HEK293 (cell line): ENCODE results near the gene ZNF358.

Experiments used
- FEZF1 ChIP-seq: fragments of 450-650 bp; formaldehyde crosslinking; IDR thresholded peaks from 2 replicates; pipeline ENCODE4 v1.5.1; 2016; ENCODE audit warnings: missing biosample characterization, missing genetic modification characterization
- GLIS2 ChIP-seq: fragments of 450-650 bp; formaldehyde crosslinking; IDR thresholded peaks from 2 replicates; pipeline ENCODE4 v1.5.1; 2016; ENCODE audit warnings: missing biosample characterization, missing genetic modification characterization
- HOXD13 ChIP-seq: sonication (generic); formaldehyde crosslinking; IDR thresholded peaks from 2 replicates; pipeline ENCODE4 v1.8.0; 2022; ENCODE audit warnings: missing genetic modification reagents, borderline replicate concordance
- KLF8 ChIP-seq: fragments of 450-650 bp; formaldehyde crosslinking; IDR thresholded peaks from 2 replicates; pipeline ENCODE4 v1.5.1; 2016; ENCODE audit warnings: missing biosample characterization, missing genetic modification characterization
- KLF9 ChIP-seq: fragments of 450-650 bp; formaldehyde crosslinking; IDR thresholded peaks from 2 replicates; pipeline ENCODE4 v1.5.1; 2016; ENCODE audit warnings: missing biosample characterization, missing genetic modification characterization, low read depth
- MZF1 ChIP-seq: fragments of 450-650 bp; formaldehyde crosslinking; IDR thresholded peaks from 2 replicates; pipeline ENCODE4 v1.5.1; 2017; ENCODE audit warnings: missing biosample characterization, missing genetic modification characterization, borderline replicate concordance
- OSR2 ChIP-seq: fragments of 450-650 bp; formaldehyde crosslinking; IDR thresholded peaks from 2 replicates; pipeline ENCODE4 v1.5.1; 2016; ENCODE audit warnings: missing biosample characterization, missing genetic modification characterization
- SCRT2 ChIP-seq: fragments of 450-650 bp; formaldehyde crosslinking; IDR thresholded peaks from 2 replicates; pipeline ENCODE4 v1.5.1; 2016; ENCODE audit warnings: missing biosample characterization, missing genetic modification characterization
- SP2 ChIP-seq: fragments of 450-650 bp; formaldehyde crosslinking; IDR thresholded peaks from 2 replicates; pipeline ENCODE4 v1.5.1; 2016; ENCODE audit warnings: missing biosample characterization, missing genetic modification characterization
- SP3 ChIP-seq: fragments of 450-650 bp; formaldehyde crosslinking; IDR thresholded peaks from 2 replicates; pipeline ENCODE4 v1.5.1; 2016; ENCODE audit warnings: missing biosample characterization, missing genetic modification characterization
- SP7 ChIP-seq: fragments of 450-650 bp; formaldehyde crosslinking; IDR thresholded peaks from 2 replicates; pipeline ENCODE4 v1.5.1; 2016; ENCODE audit warnings: missing biosample characterization, missing genetic modification characterization
- TRIM28 ChIP-seq: IDR thresholded peaks from 2 replicates; pipeline ENCODE4 v1.6.1; 2011; ENCODE audit warnings: low read length, control low read depth, borderline replicate concordance
- YY2 ChIP-seq: fragments of 450-650 bp; formaldehyde crosslinking; IDR thresholded peaks from 2 replicates; pipeline ENCODE4 v1.5.1; 2016; ENCODE audit warnings: missing biosample characterization, missing genetic modification characterization
- ZBTB1 ChIP-seq: fragments of 450-650 bp; formaldehyde crosslinking; IDR thresholded peaks from 2 replicates; pipeline ENCODE4 v1.5.1; 2016; ENCODE audit warnings: missing biosample characterization, missing genetic modification characterization
- ZBTB20 ChIP-seq: fragments of 450-650 bp; formaldehyde crosslinking; IDR thresholded peaks from 2 replicates; pipeline ENCODE4 v1.5.1; 2016; ENCODE audit warnings: missing biosample characterization, missing genetic modification characterization
- ZBTB21 ChIP-seq: fragments of 450-650 bp; formaldehyde crosslinking; IDR thresholded peaks from 2 replicates; pipeline ENCODE4 v1.5.1; 2017; ENCODE audit warnings: missing biosample characterization, missing genetic modification characterization
- ZFHX2 ChIP-seq: fragments of 450-650 bp; formaldehyde crosslinking; conservative IDR thresholded peaks from 2 replicates; pipeline ENCODE4 v1.5.1; 2016; ENCODE audit warnings: missing biosample characterization, missing genetic modification characterization
- ZNF133 ChIP-seq: fragments of 450-650 bp; formaldehyde crosslinking; IDR thresholded peaks from 2 replicates; pipeline ENCODE4 v1.5.1; 2016; ENCODE audit warnings: missing biosample characterization, missing genetic modification characterization
- ZNF174 ChIP-seq: fragments of 450-650 bp; formaldehyde crosslinking; IDR thresholded peaks from 2 replicates; pipeline ENCODE4 v1.5.0; 2017; ENCODE audit warnings: missing biosample characterization, mild to moderate bottlenecking, missing genetic modification characterization
- ZNF184 ChIP-seq: fragments of 450-650 bp; IDR thresholded peaks from 2 replicates; pipeline ENCODE4 v1.5.1; 2018; ENCODE audit warnings: missing biosample characterization, mild to moderate bottlenecking, missing genetic modification characterization
- ZNF23 ChIP-seq: fragments of 450-650 bp; formaldehyde crosslinking; IDR thresholded peaks from 2 replicates; pipeline ENCODE4 v1.5.1; 2016; ENCODE audit warnings: missing biosample characterization, missing genetic modification characterization, borderline replicate concordance
- ZNF24 ChIP-seq: fragments of 450-650 bp; formaldehyde crosslinking; IDR thresholded peaks from 2 replicates; pipeline ENCODE4 v1.5.1; 2016; ENCODE audit warnings: missing biosample characterization, missing genetic modification characterization
- ZNF324 ChIP-seq: fragments of 450-650 bp; formaldehyde crosslinking; IDR thresholded peaks from 2 replicates; pipeline ENCODE4 v1.5.1; 2016; ENCODE audit warnings: missing biosample characterization, missing genetic modification characterization
- ZNF341 ChIP-seq: fragments of 450-650 bp; formaldehyde crosslinking; IDR thresholded peaks from 2 replicates; pipeline ENCODE4; 2016; ENCODE audit warnings: low read depth, missing biosample characterization, missing genetic modification characterization
- ZNF366 ChIP-seq: fragments of 450-650 bp; formaldehyde crosslinking; conservative IDR thresholded peaks from 2 replicates; pipeline ENCODE4 v1.5.1; 2016; ENCODE audit warnings: missing biosample characterization, missing genetic modification characterization
- ZNF521 ChIP-seq: fragments of 450-650 bp; formaldehyde crosslinking; IDR thresholded peaks from 2 replicates; pipeline ENCODE4 v1.5.1; 2017; ENCODE audit warnings: missing biosample characterization, mild to moderate bottlenecking, missing genetic modification characterization
- ZNF623 ChIP-seq: fragments of 450-650 bp; formaldehyde crosslinking; IDR thresholded peaks from 2 replicates; pipeline ENCODE4 v1.5.1; 2016; ENCODE audit warnings: missing biosample characterization, missing genetic modification characterization
- ZNF660 ChIP-seq: fragments of 450-650 bp; IDR thresholded peaks from 2 replicates; pipeline ENCODE4 v1.5.1; 2018; ENCODE audit warnings: missing biosample characterization, mild to moderate bottlenecking, missing genetic modification characterization
- ZNF664 ChIP-seq: fragments of 450-650 bp; formaldehyde crosslinking; IDR thresholded peaks from 2 replicates; pipeline ENCODE4 v1.5.1; 2016; ENCODE audit warnings: missing biosample characterization, missing genetic modification characterization
- ZSCAN16 ChIP-seq: fragments of 450-650 bp; formaldehyde crosslinking; IDR thresholded peaks from 2 replicates; pipeline ENCODE4 v1.5.1; 2016; ENCODE audit warnings: missing biosample characterization, missing genetic modification characterization
- ZSCAN30 ChIP-seq: fragments of 450-650 bp; IDR thresholded peaks from 2 replicates; pipeline ENCODE4 v1.5.1; 2018; ENCODE audit warnings: missing biosample characterization, mild to moderate bottlenecking, missing genetic modification characterization, moderate library complexity
- TF ChIP-seq, protein P1 (sequence below): fragments of 450-650 bp; formaldehyde crosslinking; IDR thresholded peaks from 2 replicates; pipeline ENCODE4 v1.5.1; 2016; ENCODE audit warnings: missing biosample characterization, missing genetic modification characterization
- TF ChIP-seq, protein P2 (sequence below): fragments of 450-650 bp; formaldehyde crosslinking; IDR thresholded peaks from 2 replicates; pipeline ENCODE4 v1.5.1; 2017; ENCODE audit warnings: missing biosample characterization, missing genetic modification characterization
- TF ChIP-seq, protein P3 (sequence below): fragments of 450-650 bp; formaldehyde crosslinking; IDR thresholded peaks from 2 replicates; pipeline ENCODE4 v1.5.1; 2016; ENCODE audit warnings: missing biosample characterization, missing genetic modification characterization
- TF ChIP-seq, protein P4 (sequence below): fragments of 450-650 bp; formaldehyde crosslinking; IDR thresholded peaks from 2 replicates; pipeline ENCODE4 v1.5.1; 2016; ENCODE audit warnings: missing biosample characterization, missing genetic modification characterization
- TF ChIP-seq, protein P5 (sequence below): fragments of 450-650 bp; IDR thresholded peaks from 2 replicates; pipeline ENCODE4 v1.5.1; 2018; ENCODE audit warnings: missing biosample characterization, missing genetic modification characterization

Gene ZNF358

DNA sequence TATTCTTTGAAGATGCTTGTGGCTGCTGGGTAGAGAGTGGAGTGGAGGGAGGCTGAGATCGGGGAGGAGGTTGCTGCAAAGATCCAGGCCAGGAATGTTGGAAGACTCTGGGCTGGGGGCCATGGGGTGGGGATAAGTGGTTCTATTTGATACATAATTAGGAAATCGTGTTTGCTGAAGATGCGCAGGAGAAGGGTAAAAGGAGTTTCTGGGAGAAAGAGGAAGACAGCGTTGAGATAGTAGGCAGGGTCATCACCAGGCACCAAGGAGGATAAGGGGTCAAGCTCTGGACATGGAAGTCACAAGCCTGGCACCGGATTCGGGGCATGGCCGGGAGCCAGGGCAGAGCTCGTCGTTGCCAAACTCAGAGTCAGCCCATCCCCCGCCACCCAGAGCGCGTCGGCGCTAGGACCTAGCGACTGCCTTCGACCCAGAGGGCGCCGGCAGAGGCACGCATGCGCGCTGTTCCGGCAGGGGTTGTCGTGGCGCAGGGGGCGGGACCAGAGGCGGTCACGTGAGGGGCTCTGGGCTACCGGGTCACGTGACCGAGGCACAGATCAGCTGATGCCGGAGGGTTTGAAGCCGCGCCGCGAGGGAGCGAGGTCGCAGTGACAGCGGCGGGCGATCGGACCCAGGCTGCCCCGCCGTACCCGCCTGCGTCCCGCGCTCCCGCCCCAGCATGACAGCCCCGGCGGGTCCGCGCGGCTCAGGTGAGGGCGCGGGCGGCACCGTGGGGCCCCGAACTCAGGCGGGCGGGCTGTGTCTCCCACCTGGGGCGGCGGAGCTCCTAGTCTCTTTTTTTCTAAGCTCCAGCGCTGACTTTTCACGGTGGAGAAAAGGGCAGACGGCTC, 6.4 kb downstream of the ZNF358 start, which contains the start of gene MCOLN1 (continued):
- TF ChIP-seq TRIM28 = peak; percentile 34; the same call in 1 of the 2 replicates
- TF ChIP-seq ZFHX2 (tag by site-specific recombination) = peak; percentile 69; the same call in 1 of the 2 replicates
- no peak for TF ChIP-seq ZNF664 (tag by site-specific recombination)
- 0 out of 2 replicates have a peak, but pooled peaks have one; percentile 51 for TF ChIP-seq ZNF184
- peak; percentile 98 for TF ChIP-seq ZNF324
- TF ChIP-seq, protein P1, sequence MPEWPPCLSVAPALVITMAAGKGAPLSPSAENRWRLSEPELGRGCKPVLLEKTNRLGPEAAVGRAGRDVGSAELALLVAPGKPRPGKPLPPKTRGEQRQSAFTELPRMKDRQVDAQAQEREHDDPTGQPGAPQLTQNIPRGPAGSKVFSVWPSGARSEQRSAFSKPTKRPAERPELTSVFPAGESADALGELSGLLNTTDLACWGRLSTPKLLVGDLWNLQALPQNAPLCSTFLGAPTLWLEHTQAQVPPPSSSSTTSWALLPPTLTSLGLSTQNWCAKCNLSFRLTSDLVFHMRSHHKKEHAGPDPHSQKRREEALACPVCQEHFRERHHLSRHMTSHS (tag by site-specific recombination) = peak; percentile 53; the same call in 1 of the 2 replicates
- TF ChIP-seq, protein P2, sequence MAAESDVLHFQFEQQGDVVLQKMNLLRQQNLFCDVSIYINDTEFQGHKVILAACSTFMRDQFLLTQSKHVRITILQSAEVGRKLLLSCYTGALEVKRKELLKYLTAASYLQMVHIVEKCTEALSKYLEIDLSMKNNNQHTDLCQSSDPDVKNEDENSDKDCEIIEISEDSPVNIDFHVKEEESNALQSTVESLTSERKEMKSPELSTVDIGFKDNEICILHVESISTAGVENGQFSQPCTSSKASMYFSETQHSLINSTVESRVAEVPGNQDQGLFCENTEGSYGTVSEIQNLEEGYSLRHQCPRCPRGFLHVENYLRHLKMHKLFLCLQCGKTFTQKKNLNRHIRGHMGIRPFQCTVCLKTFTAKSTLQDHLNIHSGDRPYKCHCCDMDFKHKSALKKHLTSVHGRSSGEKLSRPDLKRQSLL (tag by site-specific recombination) = peak; percentile 77; the same call in 1 of the 2 replicates
- peak; percentile 87 for TF ChIP-seq KLF8 (tag by site-specific recombination)
- TF ChIP-seq ZNF23 (tag by site-specific recombination) = no peak
- TF ChIP-seq SP2 (tag by site-specific recombination) = peak; percentile 88
- TF ChIP-seq, protein P3, sequence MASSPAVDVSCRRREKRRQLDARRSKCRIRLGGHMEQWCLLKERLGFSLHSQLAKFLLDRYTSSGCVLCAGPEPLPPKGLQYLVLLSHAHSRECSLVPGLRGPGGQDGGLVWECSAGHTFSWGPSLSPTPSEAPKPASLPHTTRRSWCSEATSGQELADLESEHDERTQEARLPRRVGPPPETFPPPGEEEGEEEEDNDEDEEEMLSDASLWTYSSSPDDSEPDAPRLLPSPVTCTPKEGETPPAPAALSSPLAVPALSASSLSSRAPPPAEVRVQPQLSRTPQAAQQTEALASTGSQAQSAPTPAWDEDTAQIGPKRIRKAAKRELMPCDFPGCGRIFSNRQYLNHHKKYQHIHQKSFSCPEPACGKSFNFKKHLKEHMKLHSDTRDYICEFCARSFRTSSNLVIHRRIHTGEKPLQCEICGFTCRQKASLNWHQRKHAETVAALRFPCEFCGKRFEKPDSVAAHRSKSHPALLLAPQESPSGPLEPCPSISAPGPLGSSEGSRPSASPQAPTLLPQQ (tag by site-specific recombination) = peak; percentile 96
- peak; percentile 80 for TF ChIP-seq ZSCAN30 (tag by site-specific recombination)
- TF ChIP-seq YY2 = peak; percentile 71; the same call in 1 of the 2 replicates
- TF ChIP-seq ZBTB21 = peak; percentile 72
- TF ChIP-seq ZNF174 (tag by site-specific recombination) = no peak
- TF ChIP-seq ZBTB1 (tag by site-specific recombination) = peak; percentile 11; the same call in 1 of the 2 replicates
- TF ChIP-seq ZNF341 (tag by site-specific recombination) = peak; percentile 91
- 0 out of 2 replicates have a peak, but pooled peaks have one; percentile 28 for TF ChIP-seq FEZF1 (tag by site-specific recombination)
- no peak for TF ChIP-seq ZSCAN16 (tag by site-specific recombination)
- TF ChIP-seq ZNF660 (tag by site-specific recombination) = peak; percentile 88
- TF ChIP-seq ZNF366 (tag by site-specific recombination) = peak; percentile 71
- peak; percentile 29; the same call in 1 of the 2 replicates for TF ChIP-seq OSR2
- peak; percentile 91 for TF ChIP-seq SP3 (tag by site-specific recombination)
- no peak for TF ChIP-seq ZNF623 (tag by site-specific recombination)
- no peak for TF ChIP-seq HOXD13 (CRISPR knock-in tag)
- peak; percentile 42; the same call in 1 of the 2 replicates for TF ChIP-seq ZNF133 (tag by site-specific recombination)
- TF ChIP-seq, protein P4, sequence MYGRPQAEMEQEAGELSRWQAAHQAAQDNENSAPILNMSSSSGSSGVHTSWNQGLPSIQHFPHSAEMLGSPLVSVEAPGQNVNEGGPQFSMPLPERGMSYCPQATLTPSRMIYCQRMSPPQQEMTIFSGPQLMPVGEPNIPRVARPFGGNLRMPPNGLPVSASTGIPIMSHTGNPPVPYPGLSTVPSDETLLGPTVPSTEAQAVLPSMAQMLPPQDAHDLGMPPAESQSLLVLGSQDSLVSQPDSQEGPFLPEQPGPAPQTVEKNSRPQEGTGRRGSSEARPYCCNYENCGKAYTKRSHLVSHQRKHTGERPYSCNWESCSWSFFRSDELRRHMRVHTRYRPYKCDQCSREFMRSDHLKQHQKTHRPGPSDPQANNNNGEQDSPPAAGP (tag by site-specific recombination) = peak; percentile 94
- TF ChIP-seq GLIS2 (tag by site-specific recombination) = peak; percentile 26; the same call in 1 of the 2 replicates
- TF ChIP-seq ZBTB20 = peak; percentile 73
- TF ChIP-seq SP7 = peak; percentile 92
- TF ChIP-seq ZNF24 = peak; percentile 92
- peak; percentile 92 for TF ChIP-seq KLF9 (tag by site-specific recombination)
- TF ChIP-seq ZNF521 (tag by site-specific recombination) = no peak
- TF ChIP-seq, protein P5, sequence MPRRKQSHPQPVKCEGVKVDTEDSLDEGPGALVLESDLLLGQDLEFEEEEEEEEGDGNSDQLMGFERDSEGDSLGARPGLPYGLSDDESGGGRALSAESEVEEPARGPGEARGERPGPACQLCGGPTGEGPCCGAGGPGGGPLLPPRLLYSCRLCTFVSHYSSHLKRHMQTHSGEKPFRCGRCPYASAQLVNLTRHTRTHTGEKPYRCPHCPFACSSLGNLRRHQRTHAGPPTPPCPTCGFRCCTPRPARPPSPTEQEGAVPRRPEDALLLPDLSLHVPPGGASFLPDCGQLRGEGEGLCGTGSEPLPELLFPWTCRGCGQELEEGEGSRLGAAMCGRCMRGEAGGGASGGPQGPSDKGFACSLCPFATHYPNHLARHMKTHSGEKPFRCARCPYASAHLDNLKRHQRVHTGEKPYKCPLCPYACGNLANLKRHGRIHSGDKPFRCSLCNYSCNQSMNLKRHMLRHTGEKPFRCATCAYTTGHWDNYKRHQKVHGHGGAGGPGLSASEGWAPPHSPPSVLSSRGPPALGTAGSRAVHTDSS (tag by site-specific recombination) = no peak
- no peak for TF ChIP-seq MZF1 (tag by site-specific recombination)
- TF ChIP-seq SCRT2 (tag by site-specific recombination) = peak; percentile 48
